HepG2 (cell line): ENCODE measurements around the gene TRIM9. TPM values are rescaled to one million over a fixed set of nuclear protein-coding genes. Genes with fewer than 3 reads are reported as not detected.

Source experiments
- ATAC-seq: fragments of 200-7000 bp; cut with Tn5 transposase; 3 replicates; pipeline ENCODE4 v1.9.1; 2020; ENCODE audit warnings: mild to moderate bottlenecking, moderate library complexity
- BruUV-seq: library from RNA; stranded (reverse); fragments of 400-500 nt; replicated peaks from 2 replicates; lab custom pipeline; 2021; lab: Mats Ljungman, UMichigan
- CTCF ChIA-PET: fragments of 300-600 bp; formaldehyde crosslinking; extraction: SDS; loops from one replicate; lab custom pipeline; 2021; ENCODE audit warnings: low total read pairs, inconsistent platforms, low intra/inter-chr PET ratio; lab: Yijun Ruan, JAX
- POLR2A ChIA-PET: fragments of 350-600 bp; sonication (Branson Sonifier 250); formaldehyde crosslinking; loops from one replicate; lab custom pipeline; 2020; ENCODE audit warnings: antibody characterized with exemption, inconsistent platforms; lab: Yijun Ruan, JAX
- DNase-seq: peaks from one replicate; pipeline ENCODE4 v3.0.0-alpha.2; 2015; ENCODE audit warnings: low spot score
- FAIRE-seq: peaks from 3 replicates; lab custom pipeline; 2011; peaks lifted over from hg19 to GRCh38; lab: Jason Lieb, UNC
- H2AFZ ChIP-seq: one replicate; pipeline ENCODE4 v1.6.1; 2011; ENCODE audit warnings: low read length, inconsistent platforms
- H3K27ac ChIP-seq: fragments of 300-600 bp; 3 replicates; pipeline ENCODE4 v1.8.0; 2011; ENCODE audit warnings: mixed run types, mild to moderate bottlenecking, mixed read lengths, low read length, inconsistent platforms; ENCODE audit not compliant: insufficient read depth; ENCODE audit errors: extremely low read length
- H3K27me3 ChIP-seq, 2 experiments: fragments of 200-600 bp in 1 of 2; 2 replicates in 1 of 2; 3 replicates in 1 of 2; pipeline versions ENCODE4 v1.6.0 to v1.8.0; 2011; ENCODE audit warnings: low read length in 2 of 2, mild to moderate bottlenecking in 2 of 2, moderate library complexity in 2 of 2, inconsistent platforms in 1 of 2; ENCODE audit not compliant: insufficient read depth in 2 of 2, control insufficient read depth in 1 of 2
- H3K36me3 ChIP-seq, 2 experiments: fragments of 200-600 bp in 1 of 2; replicated peaks in 1 of 2; 2 replicates in 1 of 2; 3 replicates in 1 of 2; pipeline versions ENCODE4 v1.5.1 to v1.8.0; 2011; ENCODE audit warnings: low read length in 2 of 2, inconsistent platforms in 1 of 2; ENCODE audit not compliant: insufficient read depth in 2 of 2, control insufficient read depth in 1 of 2
- H3K4me1 ChIP-seq: 2 replicates; pipeline ENCODE4 v1.5.1; 2012; ENCODE audit warnings: low read length, inconsistent platforms; ENCODE audit not compliant: insufficient read depth
- H3K4me2 ChIP-seq: 2 replicates; pipeline ENCODE4 v1.6.0; 2011; ENCODE audit warnings: low read depth, low read length, inconsistent platforms
- H3K4me3 ChIP-seq, 3 experiments: fragments of 200-600 bp in 1 of 3; sonication (generic), shearing (Covaris generic) in 1 of 3; replicated peaks in 1 of 3; 2 replicates each; pipeline ENCODE4 v1.5.1; 2011 to 2016; ENCODE audit warnings: low read length in 3 of 3, inconsistent platforms in 2 of 3, low read depth in 2 of 3, mild to moderate bottlenecking in 2 of 3, control low read depth in 1 of 3, mixed read lengths in 1 of 3; ENCODE audit not compliant: insufficient read depth in 1 of 3
- H3K79me2 ChIP-seq: one replicate; pipeline ENCODE4 v1.6.1; 2011; ENCODE audit warnings: low read length, inconsistent platforms; ENCODE audit not compliant: insufficient read depth
- H3K9ac ChIP-seq: 2 replicates; pipeline ENCODE4 v1.6.0; 2011; ENCODE audit warnings: mild to moderate bottlenecking, low read depth, low read length, inconsistent platforms; ENCODE audit not compliant: insufficient read depth
- H3K9me3 ChIP-seq: 2 replicates; pipeline ENCODE4 v1.5.1; 2012; ENCODE audit warnings: mild to moderate bottlenecking, low read length
- H4K20me1 ChIP-seq: 2 replicates; pipeline ENCODE4 v1.6.0; 2011; ENCODE audit warnings: inconsistent platforms, mild to moderate bottlenecking, low read length, moderate library complexity; ENCODE audit not compliant: insufficient read depth
- E2F1 ChIP-seq: sonication (generic); formaldehyde crosslinking; IDR thresholded peaks from 2 replicates; pipeline ENCODE4 v1.5.0; 2020; ENCODE audit warnings: missing genetic modification reagents
- HHEX ChIP-seq: IDR thresholded peaks from 2 replicates; pipeline ENCODE4 v1.6.1; 2016; ENCODE audit warnings: control low read depth
- KDM5A ChIP-seq: fragments of 200-600 bp; sonication (generic); IDR thresholded peaks from 2 replicates; pipeline ENCODE4 v1.7.0; 2018; ENCODE audit warnings: antibody characterized with exemption, mild to moderate bottlenecking, low read length, borderline replicate concordance
- REXO4 ChIP-seq: sonication (generic); formaldehyde crosslinking; IDR thresholded peaks from 2 replicates; pipeline ENCODE4 v1.8.0; 2022; ENCODE audit warnings: missing genetic modification reagents, mild to moderate bottlenecking, borderline replicate concordance
- YEATS2 ChIP-seq: sonication (generic); formaldehyde crosslinking; IDR thresholded peaks from 2 replicates; pipeline ENCODE4 v1.4.0; 2020; ENCODE audit warnings: missing genetic modification reagents, borderline replicate concordance
- ZNF224 ChIP-seq: sonication (generic); formaldehyde crosslinking; IDR thresholded peaks from 2 replicates; pipeline ENCODE4 v1.5.0; 2020; ENCODE audit warnings: mild to moderate bottlenecking, missing genetic modification reagents
- ZNF550 ChIP-seq: sonication (generic); formaldehyde crosslinking; IDR thresholded peaks from 2 replicates; pipeline ENCODE4 v1.4.0; 2020; ENCODE audit warnings: mild to moderate bottlenecking, missing genetic modification reagents, borderline replicate concordance
- ZNF557 ChIP-seq: sonication (generic); formaldehyde crosslinking; IDR thresholded peaks from 2 replicates; pipeline ENCODE4 v1.4.0; 2020; ENCODE audit warnings: missing genetic modification reagents
- ZNF704 ChIP-seq: sonication (generic); formaldehyde crosslinking; IDR thresholded peaks from 2 replicates; pipeline ENCODE4 v1.8.1; 2023; ENCODE audit warnings: mild to moderate bottlenecking, inconsistent platforms, moderate library complexity, missing genetic modification reagents, borderline replicate concordance
- ZNF761 ChIP-seq: sonication (generic); formaldehyde crosslinking; conservative IDR thresholded peaks from 2 replicates; pipeline ENCODE4 v1.4.0; 2020; ENCODE audit warnings: mild to moderate bottlenecking, missing genetic modification reagents
- ZNF776 ChIP-seq: sonication (generic); formaldehyde crosslinking; IDR thresholded peaks from 2 replicates; pipeline ENCODE4 v1.4.0; 2020; ENCODE audit warnings: mild to moderate bottlenecking, missing genetic modification reagents
- WGBS: methylation state at CpG from one replicate; pipeline ENCODE4 v1.1.6; 2017; ENCODE audit warnings: low lambda C conversion rate; 5-methylcytosine and 5-hydroxymethylcytosine counted together
- in situ Hi-C: cut with HindIII; loops from 2 replicates; pipeline ENCODE4 v1.10.0; 2017; ENCODE audit warnings: low pct_unique_long_range_greater_than_20kb; ENCODE audit not compliant: extremely low pct_ligation_motif_present
- intact Hi-C: fragments of 100-400 bp; cut with micrococcal nuclease; formaldehyde crosslinking; loops from one replicate; pipeline ENCODE4 v1.10.0; 2022; ENCODE audit not compliant: unreplicated experiment
- polyA plus RNA-seq, 8 experiments: library from polyadenylated mRNA; depleted of rRNA in 3 of 8; stranded (reverse) in 7 of 8; unstranded in 1 of 8; fragments of >200 nt; fragmentation: Illumina TruSeq in 4 of 8; extraction: Trizol in 4 of 8; gene quantifications; 2 replicates each; pipeline versions ENCODE4 v1.2.1 to v1.2.3, GENCODE V29; 2011 to 2016; ENCODE audit warnings: low read depth in 4 of 8, missing spikeins in 1 of 8, mixed read lengths in 1 of 8; ENCODE audit not compliant: insufficient read depth in 1 of 8
- total RNA-seq, 5 experiments: library from RNA; depleted of rRNA; stranded (reverse); fragments of >200 nt; fragmentation: Illumina TruSeq; extraction: Trizol; gene quantifications; 2 replicates each; pipeline ENCODE4 v1.2.3, GENCODE V29; 2016; ENCODE audit warnings: low read depth in 1 of 5
- TF ChIP-seq, protein P1 (sequence below): sonication (generic); formaldehyde crosslinking; IDR thresholded peaks from 2 replicates; pipeline ENCODE4 v1.4.0; 2020; ENCODE audit warnings: missing genetic modification reagents
- TF ChIP-seq, protein P2 (sequence below): fragments of 450-650 bp; IDR thresholded peaks from 2 replicates; pipeline ENCODE4 v1.6.1; 2017
- TF ChIP-seq, protein P3 (sequence below): sonication (generic); formaldehyde crosslinking; IDR thresholded peaks from 2 replicates; pipeline ENCODE4 v1.5.0; 2020; ENCODE audit warnings: mild to moderate bottlenecking, missing genetic modification reagents

Gene TRIM9
- total and polyA plus RNA-seq, 2 of the 13 experiments (the other 11 are each of a cell fraction or from before 2014, with no cell fraction given) = 0.04 to 0.07 TPM

DNA sequence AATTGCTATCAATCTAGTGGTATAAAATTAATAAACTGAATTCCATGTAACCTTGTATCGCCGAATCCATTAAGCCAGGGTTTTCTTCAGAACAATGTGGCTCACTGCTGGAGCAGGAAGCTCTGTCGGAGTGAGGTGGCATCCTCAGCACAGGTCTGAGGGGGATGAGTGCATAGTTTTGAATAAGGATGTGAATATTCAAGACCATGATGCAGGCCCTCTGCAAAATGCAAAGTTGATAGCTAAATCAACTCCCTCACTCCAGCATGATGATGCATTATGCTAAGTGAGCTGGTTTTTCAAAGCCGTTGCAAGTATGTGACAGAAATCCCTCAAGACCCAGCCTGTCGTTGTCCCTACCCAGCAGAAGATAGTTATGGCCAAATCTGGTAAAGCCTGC lies 53.0 kb downstream of the TRIM9 start:
- H3K9ac ChIP-seq = no peak overlapping the region
- FAIRE-seq (no peak), ATAC-seq (no peak), DNase-seq (no peak)
- H3K79me2 ChIP-seq = no peaks in the 10 kb centered on the region
- no peaks in the 10 kb centered on the region for H3K9me3 ChIP-seq
- 55% methylated on average over 5 of the region's 5 CpGs for WGBS
- H4K20me1 ChIP-seq = no peaks in the 10 kb centered on the region
- no TSS peak for BruUV-seq
- H2AFZ ChIP-seq = no peak overlapping the region
- H3K4me2 ChIP-seq = no peak overlapping the region
- no peak overlapping the region for H3K27ac ChIP-seq
- peaks cover 2 to 7% of the 10 kb centered on the region in 2 experiments; a peak in 1 of 5 replicates for H3K27me3 ChIP-seq
- H3K36me3 ChIP-seq = no peaks in the 10 kb centered on the region
- no peak for TF ChIP-seq HHEX (CRISPR knock-in tag)
- TF ChIP-seq YEATS2 (CRISPR knock-in tag) = no peak
- no peak for TF ChIP-seq ZNF550 (CRISPR knock-in tag)
- TF ChIP-seq, protein P1, sequence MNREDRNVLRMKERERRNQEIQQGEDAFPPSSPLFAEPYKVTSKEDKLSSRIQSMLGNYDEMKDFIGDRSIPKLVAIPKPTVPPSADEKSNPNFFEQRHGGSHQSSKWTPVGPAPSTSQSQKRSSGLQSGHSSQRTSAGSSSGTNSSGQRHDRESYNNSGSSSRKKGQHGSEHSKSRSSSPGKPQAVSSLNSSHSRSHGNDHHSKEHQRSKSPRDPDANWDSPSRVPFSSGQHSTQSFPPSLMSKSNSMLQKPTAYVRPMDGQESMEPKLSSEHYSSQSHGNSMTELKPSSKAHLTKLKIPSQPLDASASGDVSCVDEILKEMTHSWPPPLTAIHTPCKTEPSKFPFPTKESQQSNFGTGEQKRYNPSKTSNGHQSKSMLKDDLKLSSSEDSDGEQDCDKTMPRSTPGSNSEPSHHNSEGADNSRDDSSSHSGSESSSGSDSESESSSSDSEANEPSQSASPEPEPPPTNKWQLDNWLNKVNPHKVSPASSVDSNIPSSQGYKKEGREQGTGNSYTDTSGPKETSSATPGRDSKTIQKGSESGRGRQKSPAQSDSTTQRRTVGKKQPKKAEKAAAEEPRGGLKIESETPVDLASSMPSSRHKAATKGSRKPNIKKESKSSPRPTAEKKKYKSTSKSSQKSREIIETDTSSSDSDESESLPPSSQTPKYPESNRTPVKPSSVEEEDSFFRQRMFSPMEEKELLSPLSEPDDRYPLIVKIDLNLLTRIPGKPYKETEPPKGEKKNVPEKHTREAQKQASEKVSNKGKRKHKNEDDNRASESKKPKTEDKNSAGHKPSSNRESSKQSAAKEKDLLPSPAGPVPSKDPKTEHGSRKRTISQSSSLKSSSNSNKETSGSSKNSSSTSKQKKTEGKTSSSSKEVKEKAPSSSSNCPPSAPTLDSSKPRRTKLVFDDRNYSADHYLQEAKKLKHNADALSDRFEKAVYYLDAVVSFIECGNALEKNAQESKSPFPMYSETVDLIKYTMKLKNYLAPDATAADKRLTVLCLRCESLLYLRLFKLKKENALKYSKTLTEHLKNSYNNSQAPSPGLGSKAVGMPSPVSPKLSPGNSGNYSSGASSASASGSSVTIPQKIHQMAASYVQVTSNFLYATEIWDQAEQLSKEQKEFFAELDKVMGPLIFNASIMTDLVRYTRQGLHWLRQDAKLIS (CRISPR knock-in tag) = no peak
- no peak for TF ChIP-seq ZNF761 (CRISPR knock-in tag)
- no peak for TF ChIP-seq REXO4 (CRISPR knock-in tag)
- no peak for TF ChIP-seq ZNF704 (CRISPR knock-in tag)
- TF ChIP-seq ZNF776 (CRISPR knock-in tag) = no peak
- no peak for TF ChIP-seq KDM5A
- TF ChIP-seq, protein P2, sequence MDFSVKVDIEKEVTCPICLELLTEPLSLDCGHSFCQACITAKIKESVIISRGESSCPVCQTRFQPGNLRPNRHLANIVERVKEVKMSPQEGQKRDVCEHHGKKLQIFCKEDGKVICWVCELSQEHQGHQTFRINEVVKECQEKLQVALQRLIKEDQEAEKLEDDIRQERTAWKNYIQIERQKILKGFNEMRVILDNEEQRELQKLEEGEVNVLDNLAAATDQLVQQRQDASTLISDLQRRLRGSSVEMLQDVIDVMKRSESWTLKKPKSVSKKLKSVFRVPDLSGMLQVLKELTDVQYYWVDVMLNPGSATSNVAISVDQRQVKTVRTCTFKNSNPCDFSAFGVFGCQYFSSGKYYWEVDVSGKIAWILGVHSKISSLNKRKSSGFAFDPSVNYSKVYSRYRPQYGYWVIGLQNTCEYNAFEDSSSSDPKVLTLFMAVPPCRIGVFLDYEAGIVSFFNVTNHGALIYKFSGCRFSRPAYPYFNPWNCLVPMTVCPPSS = no peak
- no peak for TF ChIP-seq ZNF557
- TF ChIP-seq E2F1 (CRISPR knock-in tag) = no peak
- TF ChIP-seq, protein P3, sequence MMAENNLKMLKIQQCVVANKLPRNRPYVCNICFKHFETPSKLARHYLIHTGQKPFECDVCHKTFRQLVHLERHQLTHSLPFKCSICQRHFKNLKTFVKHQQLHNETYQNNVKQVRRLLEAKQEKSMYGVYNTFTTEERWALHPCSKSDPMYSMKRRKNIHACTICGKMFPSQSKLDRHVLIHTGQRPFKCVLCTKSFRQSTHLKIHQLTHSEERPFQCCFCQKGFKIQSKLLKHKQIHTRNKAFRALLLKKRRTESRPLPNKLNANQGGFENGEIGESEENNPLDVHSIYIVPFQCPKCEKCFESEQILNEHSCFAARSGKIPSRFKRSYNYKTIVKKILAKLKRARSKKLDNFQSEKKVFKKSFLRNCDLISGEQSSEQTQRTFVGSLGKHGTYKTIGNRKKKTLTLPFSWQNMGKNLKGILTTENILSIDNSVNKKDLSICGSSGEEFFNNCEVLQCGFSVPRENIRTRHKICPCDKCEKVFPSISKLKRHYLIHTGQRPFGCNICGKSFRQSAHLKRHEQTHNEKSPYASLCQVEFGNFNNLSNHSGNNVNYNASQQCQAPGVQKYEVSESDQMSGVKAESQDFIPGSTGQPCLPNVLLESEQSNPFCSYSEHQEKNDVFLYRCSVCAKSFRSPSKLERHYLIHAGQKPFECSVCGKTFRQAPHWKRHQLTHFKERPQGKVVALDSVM = no peak
- no peak for TF ChIP-seq ZNF224 (CRISPR knock-in tag)
- intact Hi-C loops = no loop called here
- in situ Hi-C loops = no loop called here
- H3K4me1 ChIP-seq = no peaks in the 10 kb centered on the region
- H3K4me3 ChIP-seq = no peak overlapping the region
- POLR2A ChIA-PET = no interaction called here
- CTCF ChIA-PET = no interaction called here
